CD4-positive, CD25-positive, alpha-beta regulatory T cell (primary cell): ENCODE measurements around the gene MAP3K3. TPM values are rescaled to one million over a fixed set of nuclear protein-coding genes. Genes with fewer than 3 reads are reported as not detected.

Experiments
- ATAC-seq, 2 donors: fragments of 150-1000 bp; cut with Tn5 transposase; one replicate each; pipeline ENCODE4 v1.10.0; 2021; ENCODE audit warnings: low read depth in 2 of 2, moderate number of reproducible peaks in 2 of 2, moderate library complexity in 1 of 2
- DNase-seq, 3 donors: peaks; one replicate each; pipeline versions ENCODE4 v3.0.0 to v3.0.0-alpha.2; 2012 to 2022; ENCODE audit warnings: mixed read lengths in 1 of 3
- H3K27ac ChIP-seq: one replicate; pipeline ENCODE4 v1.7.0; 2013; ENCODE audit warnings: mild to moderate bottlenecking, low read length; ENCODE audit not compliant: insufficient read depth, poor library complexity, severe bottlenecking
- H3K27me3 ChIP-seq: one replicate; pipeline ENCODE4 v1.7.0; 2013; ENCODE audit warnings: low read length; ENCODE audit not compliant: control insufficient read depth, insufficient read depth
- H3K36me3 ChIP-seq: one replicate; pipeline ENCODE4 v1.7.0; 2013; ENCODE audit warnings: mild to moderate bottlenecking, low read length, moderate library complexity; ENCODE audit not compliant: control insufficient read depth, insufficient read depth
- H3K4me1 ChIP-seq: 2 replicates; pipeline ENCODE4 v1.7.0; 2013; ENCODE audit warnings: mild to moderate bottlenecking, low read length; ENCODE audit not compliant: insufficient read depth, control insufficient read depth, poor library complexity, severe bottlenecking
- H3K4me3 ChIP-seq: one replicate; pipeline ENCODE4 v1.7.0; 2013; ENCODE audit warnings: low read depth, mild to moderate bottlenecking, low read length, moderate library complexity
- H3K9me3 ChIP-seq, 2 experiments: 1 replicate in 1 of 2; 2 replicates in 1 of 2; pipeline ENCODE4 v1.7.0; 2013; ENCODE audit warnings: low read length in 2 of 2, mild to moderate bottlenecking in 1 of 2, moderate library complexity in 1 of 2; ENCODE audit not compliant: control insufficient read depth in 2 of 2
- H3K27ac Mint-ChIP-seq, 3 donors: one replicate each; pipeline ENCODE4 v1.8.0; 2020 to 2022; ENCODE audit warnings: mild to moderate bottlenecking in 3 of 3, mixed read lengths in 3 of 3, moderate library complexity in 2 of 3
- H3K27me3 Mint-ChIP-seq: one replicate; pipeline ENCODE4 v1.8.0; 2022; ENCODE audit warnings: mild to moderate bottlenecking, mixed read lengths
- H3K36me3 Mint-ChIP-seq: one replicate; pipeline ENCODE4 v1.8.0; 2020; ENCODE audit warnings: mixed read lengths
- H3K4me1 Mint-ChIP-seq, 4 donors: one replicate each; pipeline ENCODE4 v1.8.0; 2020 to 2022; ENCODE audit warnings: mixed read lengths in 4 of 4, mild to moderate bottlenecking in 1 of 4
- H3K4me3 Mint-ChIP-seq, 4 donors: one replicate each; pipeline ENCODE4 v1.8.0; 2020 to 2022; ENCODE audit warnings: mild to moderate bottlenecking in 4 of 4, mixed read lengths in 4 of 4, moderate library complexity in 3 of 4
- H3K9me3 Mint-ChIP-seq, 7 donors: one replicate each; pipeline ENCODE4 v1.8.0; 2020 to 2022; ENCODE audit warnings: mixed read lengths in 7 of 7, mild to moderate bottlenecking in 3 of 7, moderate library complexity in 2 of 7
- polyA plus RNA-seq, 4 donors: library from polyadenylated mRNA; unstranded; fragments of 300-500 nt; fragmentation: Illumina TruSeq; gene quantifications; one replicate each; pipeline ENCODE4 v1.2.3, GENCODE V29; 2021
- total RNA-seq: library from RNA; stranded (reverse); gene quantifications from one replicate; pipeline ENCODE4 v1.2.3, GENCODE V29; 2022

The MAP3K3 gene
- total and polyA plus RNA-seq, 5 donors from 2014 or later = 24.2 to 72.9 (median 28.8) TPM

DNA sequence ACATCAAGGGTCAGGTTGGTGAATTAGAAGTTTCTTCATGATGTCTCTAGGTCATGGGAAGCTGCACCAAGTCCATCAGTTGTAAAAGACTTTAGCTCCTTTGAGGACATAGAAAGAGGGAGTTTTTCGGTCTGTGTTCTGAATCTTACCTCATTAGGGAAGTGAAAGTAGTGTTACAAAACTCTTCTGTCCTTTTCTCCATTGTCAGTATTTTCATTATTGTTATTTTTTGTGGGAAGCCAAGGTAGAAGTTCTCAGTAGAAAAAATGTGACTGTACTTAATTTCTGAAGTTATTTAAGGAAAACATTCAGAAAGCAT is 24.2 kb downstream of the MAP3K3 start:
- Mint-ChIP-seq H3K27ac (peak overlapping the region in 1 of 3 donors; percentile 8), H3K9me3 (no peaks in the 10 kb centered on the region), H3K36me3 (peaks cover 24% of the 10 kb centered on the region), H3K4me3 (no peak overlapping the region), H3K27me3 (no peaks in the 10 kb centered on the region), H3K4me1 (peaks cover 18 to 37% (median 29%) of the 10 kb centered on the region in 4 donors)
- Histone ChIP-seq H3K27me3 (no peaks in the 10 kb centered on the region), H3K4me1 (peaks cover 8% of the 10 kb centered on the region), H3K4me3 (no peak overlapping the region), H3K9me3 (no peaks in the 10 kb centered on the region), H3K36me3 (peaks cover 32% of the 10 kb centered on the region), H3K27ac (no peak overlapping the region)
- DNase-seq = no peak
- no peak for ATAC-seq

DNA sequence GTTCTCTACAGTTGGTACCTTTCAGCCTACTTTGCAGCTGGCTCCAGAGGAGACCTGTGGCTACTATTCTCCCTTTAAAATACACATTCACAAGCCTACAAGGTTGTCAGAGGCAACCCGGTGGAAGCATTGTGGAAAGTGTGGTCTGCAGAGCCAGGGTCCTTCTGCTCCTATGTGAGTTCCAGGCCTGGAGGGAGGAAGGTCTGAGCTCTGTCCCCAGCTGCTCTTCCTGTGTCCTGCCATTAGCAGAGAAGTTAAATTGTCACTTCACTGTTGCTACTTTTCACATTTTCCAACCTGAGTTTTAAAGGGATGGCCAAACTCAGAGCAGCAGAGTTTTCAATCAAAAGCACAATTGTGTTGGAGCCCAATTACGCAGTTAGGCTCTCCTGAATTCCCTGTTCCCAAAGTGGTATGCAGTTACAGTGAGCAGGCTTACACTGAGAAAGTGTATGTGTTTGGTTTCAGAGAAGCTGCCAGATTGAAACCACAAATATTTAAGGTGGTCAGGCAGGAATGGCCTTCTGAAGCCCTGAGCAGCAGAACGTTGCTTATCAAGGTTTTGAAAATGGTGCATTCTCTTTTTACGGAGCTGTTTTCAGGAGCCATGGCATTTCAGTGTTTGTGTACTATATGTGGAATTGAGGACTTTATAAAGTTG is 25.0 kb downstream of the MAP3K3 start:
- no peak for ATAC-seq
- Mint-ChIP-seq H3K9me3 (no peaks in the 10 kb centered on the region), H3K4me3 (no peak overlapping the region), H3K36me3 (peaks cover 27% of the 10 kb centered on the region), H3K27me3 (no peaks in the 10 kb centered on the region), H3K4me1 (peaks cover 15 to 36% (median 25%) of the 10 kb centered on the region in 4 donors), H3K27ac (no peak overlapping the region)
- Histone ChIP-seq H3K27ac (no peak overlapping the region), H3K4me3 (no peak overlapping the region), H3K27me3 (no peaks in the 10 kb centered on the region), H3K9me3 (no peaks in the 10 kb centered on the region), H3K36me3 (peaks cover 36% of the 10 kb centered on the region), H3K4me1 (peaks cover 8% of the 10 kb centered on the region)
- no peak for DNase-seq

DNA sequence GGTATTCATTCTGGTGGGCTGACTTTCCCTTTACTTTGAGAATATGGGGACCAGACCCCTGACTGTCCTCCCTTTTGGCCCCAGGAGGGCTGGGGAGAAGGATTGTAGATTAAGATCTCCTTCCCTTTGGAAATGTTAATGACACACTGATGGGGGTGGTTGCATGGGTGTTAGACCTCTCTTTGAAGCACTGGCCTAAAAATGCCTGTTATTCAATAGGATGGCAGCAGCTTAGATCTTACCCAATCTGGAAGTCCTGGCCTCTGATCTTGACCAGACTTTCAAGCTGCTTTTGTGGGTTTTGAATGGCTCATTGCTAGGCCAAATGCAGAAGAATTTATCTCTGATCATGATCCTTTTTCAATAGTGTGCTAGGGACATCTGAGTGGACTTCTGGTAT is 25.7 kb downstream of the MAP3K3 start:
- no peaks in the 10 kb centered on the region for H3K9me3 ChIP-seq
- H3K4me1 ChIP-seq = peaks cover 8% of the 10 kb centered on the region
- peaks cover 43% of the 10 kb centered on the region for H3K36me3 ChIP-seq
- Mint-ChIP-seq H3K4me1 (peaks cover 15 to 36% (median 26%) of the 10 kb centered on the region in 4 donors), H3K27ac (no peak overlapping the region), H3K36me3 (peaks cover 34% of the 10 kb centered on the region), H3K27me3 (no peaks in the 10 kb centered on the region), H3K9me3 (no peaks in the 10 kb centered on the region), H3K4me3 (no peak overlapping the region)
- H3K27me3 ChIP-seq = no peaks in the 10 kb centered on the region
- H3K27ac ChIP-seq = no peak overlapping the region
- H3K4me3 ChIP-seq = no peak overlapping the region
- no peak for DNase-seq
- no peak for ATAC-seq

DNA sequence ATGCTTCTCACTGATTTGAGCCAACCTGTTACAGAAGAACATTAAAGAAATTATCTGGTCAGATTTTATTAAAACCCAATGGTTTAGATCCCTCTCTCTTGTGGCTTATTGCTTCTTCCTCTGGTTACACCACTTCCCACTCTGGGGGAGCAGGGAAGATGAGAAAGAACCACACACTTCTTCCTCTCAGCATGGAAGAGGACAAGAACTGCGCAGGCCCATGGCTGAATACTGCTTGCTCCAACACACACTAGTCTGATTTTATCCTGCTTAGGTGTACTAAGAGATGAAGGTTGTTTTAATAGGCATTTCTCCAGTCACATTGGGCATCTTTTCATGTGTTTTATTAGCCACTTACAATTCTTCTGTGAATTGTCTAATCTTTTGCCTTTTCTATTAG is 27.6 kb downstream of the MAP3K3 start:
- no peak overlapping the region for H3K4me3 Mint-ChIP-seq
- no peaks in the 10 kb centered on the region for H3K9me3 Mint-ChIP-seq
- peaks cover 8% of the 10 kb centered on the region for H3K4me1 ChIP-seq
- H3K27ac ChIP-seq = no peak overlapping the region
- DNase-seq = no peak
- no peak overlapping the region for H3K4me3 ChIP-seq
- no peak for ATAC-seq
- H3K36me3 Mint-ChIP-seq = peaks cover 45% of the 10 kb centered on the region
- no peaks in the 10 kb centered on the region for H3K9me3 ChIP-seq
- peaks cover 61% of the 10 kb centered on the region for H3K36me3 ChIP-seq
- peak overlapping the region in 1 of 3 donors; percentile 80 for H3K27ac Mint-ChIP-seq
- H3K27me3 Mint-ChIP-seq = no peaks in the 10 kb centered on the region
- H3K27me3 ChIP-seq = no peaks in the 10 kb centered on the region
- H3K4me1 Mint-ChIP-seq = peaks cover 13 to 30% (median 24%) of the 10 kb centered on the region in 4 donors

DNA sequence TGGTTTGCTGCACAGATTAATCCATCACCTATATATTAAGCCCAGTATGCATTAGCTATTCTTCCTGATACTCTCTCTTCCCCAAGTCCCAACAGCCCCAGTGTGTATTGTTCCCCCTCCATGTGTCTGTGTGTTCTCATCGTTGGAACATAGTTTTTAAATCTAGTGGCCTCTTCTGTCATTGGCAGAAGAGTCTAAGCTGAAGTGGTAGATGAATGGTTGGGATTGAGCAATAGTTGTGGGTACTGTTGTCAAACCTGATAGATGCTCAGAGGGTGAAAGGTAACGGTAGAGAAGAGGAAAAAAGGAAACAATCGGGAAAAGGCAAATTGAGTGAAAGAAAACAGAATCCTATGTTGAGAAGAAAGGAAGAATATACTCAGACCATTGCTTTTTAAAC is 29.9 kb downstream of the MAP3K3 start:
- Histone ChIP-seq H3K4me3 (no peak overlapping the region), H3K4me1 (peaks cover 8% of the 10 kb centered on the region), H3K9me3 (no peaks in the 10 kb centered on the region), H3K36me3 (peaks cover 52% of the 10 kb centered on the region), H3K27ac (no peak overlapping the region), H3K27me3 (no peaks in the 10 kb centered on the region)
- Mint-ChIP-seq H3K4me3 (no peak overlapping the region), H3K36me3 (peaks cover 30% of the 10 kb centered on the region), H3K4me1 (peaks cover 6 to 20% (median 14%) of the 10 kb centered on the region in 4 donors), H3K27me3 (no peaks in the 10 kb centered on the region), H3K9me3 (no peaks in the 10 kb centered on the region), H3K27ac (peak overlapping the region in 2 of 3 donors; percentile 6 to 72)
- DNase-seq = no peak
- ATAC-seq = no peak

DNA sequence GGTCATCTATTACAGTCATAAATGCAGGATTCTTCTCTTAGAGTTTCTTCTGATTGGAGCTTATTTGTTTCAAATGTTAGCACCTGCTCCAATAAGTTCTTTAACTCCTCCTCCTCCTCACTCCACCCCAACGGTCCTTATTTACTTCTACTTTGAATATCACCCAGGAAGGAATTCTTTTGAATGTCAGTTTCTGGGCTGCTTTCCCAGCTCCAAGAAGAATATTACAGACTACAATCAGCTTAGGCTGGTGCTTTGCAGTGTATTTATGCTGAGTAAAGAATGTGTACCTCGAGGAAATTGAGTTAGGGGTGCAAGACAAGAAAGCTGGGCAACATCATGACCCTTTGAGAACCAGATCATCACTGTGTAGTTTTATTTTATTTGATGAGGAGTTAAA is 30.8 kb downstream of the MAP3K3 start:
- Histone ChIP-seq H3K27me3 (no peaks in the 10 kb centered on the region), H3K27ac (no peak overlapping the region), H3K4me3 (no peak overlapping the region), H3K36me3 (peaks cover 48% of the 10 kb centered on the region), H3K4me1 (peaks cover 8% of the 10 kb centered on the region), H3K9me3 (no peaks in the 10 kb centered on the region)
- Mint-ChIP-seq H3K4me1 (peaks cover 6 to 18% (median 13%) of the 10 kb centered on the region in 4 donors), H3K27me3 (no peaks in the 10 kb centered on the region), H3K27ac (no peak overlapping the region), H3K4me3 (no peak overlapping the region), H3K36me3 (peaks cover 32% of the 10 kb centered on the region), H3K9me3 (no peaks in the 10 kb centered on the region)
- ATAC-seq (no peak), DNase-seq (no peak)

DNA sequence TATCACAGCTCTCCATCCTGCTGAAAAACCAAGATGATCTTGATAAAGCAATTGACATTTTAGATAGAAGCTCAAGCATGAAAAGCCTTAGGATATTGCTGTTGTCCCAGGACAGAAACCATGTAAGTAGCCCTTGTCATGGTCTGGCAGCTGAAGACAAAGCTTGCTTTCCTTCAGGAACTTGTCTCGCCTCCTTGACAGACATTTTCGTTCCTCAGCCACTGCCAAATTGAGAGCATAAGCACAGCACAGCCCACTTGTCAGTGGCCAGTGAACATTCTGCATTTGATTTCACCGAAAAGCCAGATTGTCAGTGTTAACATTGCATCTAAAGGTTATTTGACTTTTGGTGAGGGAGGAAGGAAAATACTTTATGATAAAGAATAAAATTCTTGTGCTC is 35.6 kb downstream of the MAP3K3 start:
- Mint-ChIP-seq H3K4me1 (peaks cover 0 to 3% (median 1%) of the 10 kb centered on the region in 4 donors), H3K27ac (no peak overlapping the region), H3K4me3 (peak overlapping the region in 1 of 4 donors; percentile 32), H3K9me3 (no peaks in the 10 kb centered on the region), H3K36me3 (peaks cover 39% of the 10 kb centered on the region), H3K27me3 (no peaks in the 10 kb centered on the region)
- Histone ChIP-seq H3K4me1 (no peaks in the 10 kb centered on the region), H3K4me3 (no peak overlapping the region), H3K27me3 (no peaks in the 10 kb centered on the region), H3K9me3 (no peaks in the 10 kb centered on the region), H3K36me3 (peaks cover 66% of the 10 kb centered on the region), H3K27ac (no peak overlapping the region)
- no peak for ATAC-seq
- DNase-seq = no peak

DNA sequence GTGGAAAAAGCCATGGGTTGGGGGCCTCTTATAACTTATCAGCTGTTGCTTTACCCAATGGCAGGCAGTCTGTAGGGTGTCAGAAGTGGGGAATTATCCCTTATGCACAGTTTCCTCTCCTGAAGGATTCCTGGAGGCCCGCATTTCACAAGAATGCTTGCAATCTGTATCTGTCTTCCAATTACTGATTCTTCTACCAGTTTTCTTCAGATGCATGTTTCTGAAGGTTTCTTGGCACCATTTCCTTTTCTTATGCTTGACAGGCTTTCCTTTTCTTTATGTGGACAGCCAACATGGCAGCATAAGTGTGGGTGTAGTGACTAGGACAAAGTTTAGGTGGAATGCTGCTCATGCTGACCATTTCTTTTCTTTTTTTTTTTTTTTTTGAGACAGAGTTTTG is 36.1 kb downstream of the MAP3K3 start:
- no peak overlapping the region for H3K4me3 Mint-ChIP-seq
- H3K9me3 Mint-ChIP-seq = no peaks in the 10 kb centered on the region
- H3K27me3 ChIP-seq = no peaks in the 10 kb centered on the region
- DNase-seq (no peak), ATAC-seq (no peak)
- peaks cover 33% of the 10 kb centered on the region for H3K36me3 Mint-ChIP-seq
- H3K27ac Mint-ChIP-seq = no peak overlapping the region
- peaks cover 0 to 3% (median 1%) of the 10 kb centered on the region in 4 donors for H3K4me1 Mint-ChIP-seq
- no peak overlapping the region for H3K27ac ChIP-seq
- no peaks in the 10 kb centered on the region for H3K4me1 ChIP-seq
- no peaks in the 10 kb centered on the region for H3K27me3 Mint-ChIP-seq
- H3K9me3 ChIP-seq = no peaks in the 10 kb centered on the region
- peaks cover 66% of the 10 kb centered on the region for H3K36me3 ChIP-seq
- H3K4me3 ChIP-seq = no peak overlapping the region
